GM12878 (cell line): ENCODE data around the gene SLCO3A1. TPM values are rescaled to one million over a fixed set of nuclear protein-coding genes. Genes with fewer than 3 reads are reported as not detected.

Experiments
- ATAC-seq: fragments of 200-7000 bp; cut with Tn5 transposase; 3 replicates; pipeline ENCODE4 v1.9.1; 2020; ENCODE audit warnings: mild to moderate bottlenecking, moderate library complexity
- BruUV-seq: library from RNA; stranded (reverse); fragments of 400-500 nt; replicated peaks from 2 replicates; lab custom pipeline; 2021; lab: Mats Ljungman, UMichigan
- CTCF ChIA-PET: fragments of 300-600 bp; sonication (Branson Sonifier 250); formaldehyde crosslinking; extraction: SDS; loops from one replicate; lab custom pipeline; 2021; ENCODE audit warnings: inconsistent platforms; lab: Yijun Ruan, JAX
- POLR2A ChIA-PET: fragments of 350-600 bp; formaldehyde crosslinking; extraction: SDS; loops from one replicate; lab custom pipeline; 2021; ENCODE audit warnings: inconsistent platforms; lab: Charles Lee
- RAD21 ChIA-PET: fragments of 300-600 bp; sonication (Branson Sonifier 250); formaldehyde crosslinking; loops from one replicate; lab custom pipeline; 2023; ENCODE audit warnings: antibody characterized with exemption; ENCODE audit not compliant: unreplicated experiment; lab: Charles Lee
- SMC1A ChIA-PET: fragments of 300-600 bp; sonication (Branson Sonifier 250); formaldehyde crosslinking; loops from one replicate; lab custom pipeline; 2023; ENCODE audit not compliant: unreplicated experiment, uncharacterized antibody; lab: Charles Lee
- DNase-seq: peaks from one replicate; pipeline ENCODE4 v3.0.0-alpha.2; 2011; ENCODE audit warnings: low read depth, low spot score
- FAIRE-seq: peaks from 3 replicates; lab custom pipeline; 2011; peaks lifted over from hg19 to GRCh38; lab: Jason Lieb, UNC
- H2AFZ ChIP-seq: 2 replicates; pipeline ENCODE4 v1.6.0; 2011; ENCODE audit warnings: low read depth, low read length, control low read depth; ENCODE audit not compliant: control insufficient read depth
- H3K27ac ChIP-seq: 2 replicates; pipeline ENCODE4 v1.5.1; 2011; ENCODE audit warnings: control low read depth; ENCODE audit not compliant: control insufficient read depth, insufficient read depth
- H3K27me3 ChIP-seq, 2 experiments: replicated peaks in 1 of 2; 2 replicates each; pipeline versions ENCODE4 v1.6.0 to v1.6.1; 2011; ENCODE audit warnings: low read length in 1 of 2; ENCODE audit not compliant: control insufficient read depth in 2 of 2, insufficient read depth in 2 of 2
- H3K36me3 ChIP-seq, 2 experiments: 2 replicates each; pipeline ENCODE4 v1.5.1; 2011; ENCODE audit warnings: low read length in 1 of 2; ENCODE audit not compliant: control insufficient read depth in 2 of 2, insufficient read depth in 2 of 2
- H3K4me1 ChIP-seq: 2 replicates; pipeline ENCODE4 v1.6.1; 2011; ENCODE audit warnings: mild to moderate bottlenecking, low read length, moderate library complexity, mixed read lengths; ENCODE audit not compliant: control insufficient read depth, insufficient read depth
- H3K4me2 ChIP-seq: 2 replicates; pipeline ENCODE4 v1.6.0; 2011; ENCODE audit warnings: control low read depth; ENCODE audit not compliant: control insufficient read depth, insufficient read depth
- H3K4me3 ChIP-seq: fragments of 200-600 bp; sonication (generic); 2 replicates; pipeline ENCODE4 v1.5.1; 2016
- H3K79me2 ChIP-seq: 2 replicates; pipeline ENCODE4 v1.6.0; 2011; ENCODE audit warnings: low read length; ENCODE audit not compliant: control insufficient read depth, insufficient read depth
- H3K9ac ChIP-seq: 2 replicates; pipeline ENCODE4 v1.8.0; 2011; ENCODE audit warnings: low read length, control low read depth, mixed read lengths; ENCODE audit not compliant: control insufficient read depth, insufficient read depth
- H3K9me3 ChIP-seq: replicated peaks from 3 replicates; pipeline ENCODE4 v1.5.1; 2011; ENCODE audit warnings: mild to moderate bottlenecking, low read length; ENCODE audit not compliant: control insufficient read depth, insufficient read depth
- H4K20me1 ChIP-seq: 2 replicates; pipeline ENCODE4 v1.6.0; 2011; ENCODE audit not compliant: control insufficient read depth, insufficient read depth
- EZH2 ChIP-seq: IDR thresholded peaks from 2 replicates; pipeline ENCODE4 v1.6.1; 2012; ENCODE audit warnings: low read depth, mild to moderate bottlenecking, control low read depth, inconsistent platforms, low read length, borderline replicate concordance; ENCODE audit not compliant: control insufficient read depth
- GATAD2B ChIP-seq: fragments of 450-650 bp; conservative IDR thresholded peaks from 2 replicates; pipeline ENCODE4 v1.6.1; 2017; ENCODE audit warnings: low read depth, mild to moderate bottlenecking, moderate library complexity
- KLF5 ChIP-seq: fragments of 450-650 bp; IDR thresholded peaks from 2 replicates; pipeline ENCODE4 v1.6.1; 2014; ENCODE audit warnings: mild to moderate bottlenecking; ENCODE audit not compliant: partially characterized antibody
- LARP7 ChIP-seq: fragments of 450-650 bp; IDR thresholded peaks from 2 replicates; pipeline ENCODE4 v1.6.1; 2017; ENCODE audit warnings: mild to moderate bottlenecking
- MTA2 ChIP-seq: fragments of 450-650 bp; IDR thresholded peaks from 2 replicates; pipeline ENCODE4 v1.6.1; 2016; ENCODE audit warnings: low read depth, mild to moderate bottlenecking, moderate library complexity
- MXI1 ChIP-seq: fragments of 150-350 bp; IDR thresholded peaks from 2 replicates; pipeline ENCODE4 v1.6.1; 2011; ENCODE audit warnings: low read depth, mild to moderate bottlenecking, inconsistent platforms, low read length, improper control_type of control experiment
- RB1 ChIP-seq: fragments of 450-650 bp; formaldehyde crosslinking; IDR thresholded peaks from 2 replicates; pipeline ENCODE4 v1.6.1; 2017; ENCODE audit warnings: mild to moderate bottlenecking, borderline replicate concordance
- TCF7 ChIP-seq: IDR thresholded peaks from 2 replicates; pipeline ENCODE4 v1.6.1; 2014; ENCODE audit warnings: antibody characterized with exemption, borderline replicate concordance
- WRNIP1 ChIP-seq: IDR thresholded peaks from 2 replicates; pipeline ENCODE4 v1.6.1; 2011; ENCODE audit warnings: low read depth, low read length, improper control_type of control experiment, borderline replicate concordance
- WGBS: methylation state at CpG from one replicate; pipeline ENCODE4 v1.1.6; 2016; ENCODE audit warnings: low lambda C conversion rate; ENCODE audit not compliant: insufficient replicate concordance, insufficient coverage; ENCODE audit errors: missing lambda C conversion rate; 5-methylcytosine and 5-hydroxymethylcytosine counted together
- in situ Hi-C: fragments of 300-500 bp; cut with MboI; formaldehyde crosslinking; loops from 9 replicates; pipeline ENCODE4 v1.14.3; 2018; ENCODE audit warnings: mixed read lengths
- intact Hi-C: fragments of 100-400 bp; cut with micrococcal nuclease; formaldehyde crosslinking; loops from one replicate; pipeline ENCODE4 v1.14.2; 2022; ENCODE audit not compliant: unreplicated experiment
- polyA plus RNA-seq, 11 experiments: library from polyadenylated mRNA; depleted of rRNA in 4 of 11; unstranded in 6 of 11; stranded (reverse) in 5 of 11; fragments of >200 nt; fragmentation: Nextera tagmentation in 4 of 11; fragmentation: Illumina TruSeq in 1 of 11; extraction: Ambion mirVana in 4 of 11; extraction: Trizol in 1 of 11; gene quantifications; 1 replicate in 1 of 11; 2 replicates in 10 of 11; pipeline versions ENCODE4 v1.2.1 to v1.2.3, GENCODE V29; 2011 to 2016; ENCODE audit warnings: inconsistent platforms in 2 of 11, missing spikeins in 2 of 11, low read depth in 1 of 11
- total RNA-seq, 4 experiments: library from RNA; depleted of rRNA in 3 of 4; stranded (reverse); fragments of >200 nt in 3 of 4; fragmentation: Illumina TruSeq in 1 of 4; extraction: Trizol in 1 of 4; gene quantifications; 2 replicates each; pipeline versions ENCODE4 v1.2.1 to v1.2.3, GENCODE V29; 2013 to 2021
- TF ChIP-seq, protein P1 (sequence below): IDR thresholded peaks from 2 replicates; pipeline ENCODE4 v1.6.1; 2012; ENCODE audit warnings: improper control_type of control experiment, low read depth, low read length; ENCODE audit not compliant: insufficient replicate concordance

The SLCO3A1 gene
- total and polyA plus RNA-seq, 10 of the 15 experiments (the other 5 are each of a cell fraction or from before 2014, with no cell fraction given) = 0.05 to 5.9 (median 0.31) TPM

DNA sequence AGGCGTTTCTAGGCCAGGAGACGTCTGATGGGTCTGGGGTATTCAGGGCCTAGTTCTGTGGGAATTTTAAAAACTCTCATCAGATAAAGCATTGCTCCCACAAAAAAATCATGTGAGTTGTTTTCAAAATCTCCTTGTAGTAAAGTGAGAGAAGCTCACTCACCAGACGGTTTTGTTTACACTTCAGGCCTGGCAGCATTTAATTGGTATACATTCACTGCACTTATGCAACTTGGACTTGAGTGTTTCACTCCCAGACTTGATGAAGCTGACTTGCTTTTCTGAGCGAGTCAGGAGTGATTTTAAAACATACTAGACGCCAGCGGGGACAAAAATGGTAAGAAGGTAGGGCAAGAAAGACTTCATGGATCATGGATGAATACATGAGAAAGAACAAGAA, 75.2 kb downstream of the SLCO3A1 start:
- POLR2A ChIA-PET = no interaction called here
- no peak overlapping the region for H3K27ac ChIP-seq
- no peaks in the 10 kb centered on the region for H4K20me1 ChIP-seq
- ATAC-seq (no peak), DNase-seq (no peak), FAIRE-seq (no peak)
- H3K4me2 ChIP-seq = no peak overlapping the region
- 34% methylated on average over 6 of the region's 6 CpGs for WGBS
- SMC1A ChIA-PET = interaction anchor here (0.6 kb wide), 1 partner anchor 192 kb away, joined by 3 read pairs; no protein-coding TSS in a partner anchor
- no peak overlapping the region for H2AFZ ChIP-seq
- H3K79me2 ChIP-seq = no peaks in the 10 kb centered on the region
- in situ Hi-C loops = no loop called here
- RAD21 ChIA-PET = no interaction called here
- H3K36me3 ChIP-seq = no peaks in the 10 kb centered on the region
- H3K27me3 ChIP-seq = peaks cover 0 to 2% of the 10 kb centered on the region in 2 experiments; a peak in 1 of 4 replicates
- CTCF ChIA-PET = interaction anchor here (0.6 to 1.3 kb wide), 3 partner anchors 8 to 150 kb away, joined by 3 read pairs; no protein-coding TSS in a partner anchor
- TF ChIP-seq WRNIP1 = no peak
- TF ChIP-seq EZH2 = no peak
- no peak for TF ChIP-seq TCF7
- intact Hi-C loops = no loop called here
- no TSS peak for BruUV-seq
- no peaks in the 10 kb centered on the region for H3K9me3 ChIP-seq
- no peak overlapping the region for H3K4me3 ChIP-seq
- H3K4me1 ChIP-seq = no peaks in the 10 kb centered on the region
- no peak overlapping the region for H3K9ac ChIP-seq

DNA sequence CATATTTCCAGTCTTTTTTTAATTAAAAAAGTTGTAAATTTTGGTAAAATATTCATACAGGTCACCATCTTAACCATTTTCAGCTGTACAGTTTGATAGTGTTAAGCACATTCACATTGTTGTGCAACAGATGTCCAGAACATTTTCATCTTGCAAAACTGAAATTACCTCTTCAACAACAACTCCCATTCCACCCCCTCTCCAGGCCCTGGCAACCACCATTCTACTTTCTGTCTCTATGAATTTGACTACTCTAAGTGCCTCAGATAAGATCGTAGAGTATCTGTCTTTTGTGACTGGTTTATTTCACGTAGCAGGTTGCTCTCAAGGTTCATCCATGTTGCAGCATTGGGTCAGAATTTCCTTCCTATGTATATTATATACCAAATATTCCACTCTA, 76.0 kb downstream of the SLCO3A1 start:
- ChIA-PET SMC1A (no interaction called here), RAD21 (no interaction called here), CTCF (interaction anchor here (1.3 kb wide), 1 partner anchor 7 kb away, joined by 3 read pairs; no protein-coding TSS in a partner anchor), POLR2A (no interaction called here)
- Histone ChIP-seq H3K4me2 (no peak overlapping the region), H3K79me2 (no peaks in the 10 kb centered on the region), H3K9me3 (no peaks in the 10 kb centered on the region; the same call in 2 of the 3 replicates), H3K36me3 (no peaks in the 10 kb centered on the region), H3K27ac (no peak overlapping the region), H3K4me3 (no peak overlapping the region), H3K27me3 (peaks cover 0 to 2% of the 10 kb centered on the region in 2 experiments; a peak in 1 of 4 replicates), H3K9ac (no peak overlapping the region), H4K20me1 (no peaks in the 10 kb centered on the region), H2AFZ (no peak overlapping the region), H3K4me1 (no peaks in the 10 kb centered on the region)
- BruUV-seq = no TSS peak
- no peak for ATAC-seq
- WGBS = 21% methylated on average over 2 of the region's 2 CpGs
- no peak for DNase-seq
- no peak for FAIRE-seq
- TF ChIP-seq KLF5 = no peak
- TF ChIP-seq MXI1 = no peak
- no peak for TF ChIP-seq MTA2
- no peak for TF ChIP-seq GATAD2B
- TF ChIP-seq, protein P1, sequence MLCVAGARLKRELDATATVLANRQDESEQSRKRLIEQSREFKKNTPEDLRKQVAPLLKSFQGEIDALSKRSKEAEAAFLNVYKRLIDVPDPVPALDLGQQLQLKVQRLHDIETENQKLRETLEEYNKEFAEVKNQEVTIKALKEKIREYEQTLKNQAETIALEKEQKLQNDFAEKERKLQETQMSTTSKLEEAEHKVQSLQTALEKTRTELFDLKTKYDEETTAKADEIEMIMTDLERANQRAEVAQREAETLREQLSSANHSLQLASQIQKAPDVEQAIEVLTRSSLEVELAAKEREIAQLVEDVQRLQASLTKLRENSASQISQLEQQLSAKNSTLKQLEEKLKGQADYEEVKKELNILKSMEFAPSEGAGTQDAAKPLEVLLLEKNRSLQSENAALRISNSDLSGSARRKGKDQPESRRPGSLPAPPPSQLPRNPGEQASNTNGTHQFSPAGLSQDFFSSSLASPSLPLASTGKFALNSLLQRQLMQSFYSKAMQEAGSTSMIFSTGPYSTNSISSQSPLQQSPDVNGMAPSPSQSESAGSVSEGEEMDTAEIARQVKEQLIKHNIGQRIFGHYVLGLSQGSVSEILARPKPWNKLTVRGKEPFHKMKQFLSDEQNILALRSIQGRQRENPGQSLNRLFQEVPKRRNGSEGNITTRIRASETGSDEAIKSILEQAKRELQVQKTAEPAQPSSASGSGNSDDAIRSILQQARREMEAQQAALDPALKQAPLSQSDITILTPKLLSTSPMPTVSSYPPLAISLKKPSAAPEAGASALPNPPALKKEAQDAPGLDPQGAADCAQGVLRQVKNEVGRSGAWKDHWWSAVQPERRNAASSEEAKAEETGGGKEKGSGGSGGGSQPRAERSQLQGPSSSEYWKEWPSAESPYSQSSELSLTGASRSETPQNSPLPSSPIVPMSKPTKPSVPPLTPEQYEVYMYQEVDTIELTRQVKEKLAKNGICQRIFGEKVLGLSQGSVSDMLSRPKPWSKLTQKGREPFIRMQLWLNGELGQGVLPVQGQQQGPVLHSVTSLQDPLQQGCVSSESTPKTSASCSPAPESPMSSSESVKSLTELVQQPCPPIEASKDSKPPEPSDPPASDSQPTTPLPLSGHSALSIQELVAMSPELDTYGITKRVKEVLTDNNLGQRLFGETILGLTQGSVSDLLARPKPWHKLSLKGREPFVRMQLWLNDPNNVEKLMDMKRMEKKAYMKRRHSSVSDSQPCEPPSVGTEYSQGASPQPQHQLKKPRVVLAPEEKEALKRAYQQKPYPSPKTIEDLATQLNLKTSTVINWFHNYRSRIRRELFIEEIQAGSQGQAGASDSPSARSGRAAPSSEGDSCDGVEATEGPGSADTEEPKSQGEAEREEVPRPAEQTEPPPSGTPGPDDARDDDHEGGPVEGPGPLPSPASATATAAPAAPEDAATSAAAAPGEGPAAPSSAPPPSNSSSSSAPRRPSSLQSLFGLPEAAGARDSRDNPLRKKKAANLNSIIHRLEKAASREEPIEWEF = no peak
- TF ChIP-seq LARP7 = no peak
- no peak for TF ChIP-seq RB1
- in situ Hi-C loops = no loop called here
- intact Hi-C loops = no loop called here
